Trophoblast cell (in vitro differentiated cells and primary cell): ENCODE results near the gene SLU7.

Experiments
- DNase-seq, 2 donors: peaks; one replicate each; pipeline ENCODE4 v3.0.0-alpha.2; 2016
- H2AFZ ChIP-seq: 2 replicates; pipeline ENCODE4 v1.6.1; 2013; ENCODE audit warnings: low read length, moderate library complexity, mild to moderate bottlenecking; ENCODE audit not compliant: insufficient read depth, poor library complexity
- H2AK5ac ChIP-seq: 2 replicates; pipeline ENCODE4 v1.6.1; 2013; ENCODE audit warnings: mild to moderate bottlenecking, low read length
- H2BK120ac ChIP-seq: 2 replicates; pipeline ENCODE4 v1.6.1; 2013; ENCODE audit warnings: low read length, mild to moderate bottlenecking, moderate library complexity; ENCODE audit not compliant: insufficient read depth, poor library complexity
- H2BK12ac ChIP-seq: 2 replicates; pipeline ENCODE4 v1.6.1; 2013; ENCODE audit warnings: mild to moderate bottlenecking, low read length, moderate library complexity
- H2BK5ac ChIP-seq: 2 replicates; pipeline ENCODE4 v1.6.1; 2013; ENCODE audit warnings: low read length, low read depth, moderate library complexity, mild to moderate bottlenecking; ENCODE audit not compliant: poor library complexity
- H3K14ac ChIP-seq: 2 replicates; pipeline ENCODE4 v1.6.1; 2013; ENCODE audit warnings: mild to moderate bottlenecking, low read length
- H3K18ac ChIP-seq: 2 replicates; pipeline ENCODE4 v1.6.1; 2013; ENCODE audit warnings: mild to moderate bottlenecking, low read length
- H3K23ac ChIP-seq: 2 replicates; pipeline ENCODE4 v1.6.1; 2013; ENCODE audit warnings: low read length
- H3K27ac ChIP-seq: 2 replicates; pipeline ENCODE4 v1.5.1; 2013; ENCODE audit warnings: low read depth, mild to moderate bottlenecking, inconsistent platforms, low read length, moderate library complexity
- H3K27me3 ChIP-seq: 2 replicates; pipeline ENCODE4 v1.6.1; 2013; ENCODE audit warnings: inconsistent platforms, mild to moderate bottlenecking, low read length, moderate library complexity; ENCODE audit not compliant: insufficient read depth
- H3K36me3 ChIP-seq, 2 experiments: 1 replicate in 1 of 2; 2 replicates in 1 of 2; pipeline ENCODE4 v1.6.1; 2013; ENCODE audit warnings: low read length in 2 of 2, mild to moderate bottlenecking in 2 of 2, moderate library complexity in 1 of 2; ENCODE audit not compliant: insufficient read depth in 2 of 2, control insufficient read depth in 1 of 2
- H3K4ac ChIP-seq: 2 replicates; pipeline ENCODE4 v1.6.1; 2013; ENCODE audit warnings: low read depth, mild to moderate bottlenecking, low read length, moderate library complexity
- H3K4me1 ChIP-seq, 2 experiments: 1 replicate in 1 of 2; 2 replicates in 1 of 2; pipeline ENCODE4 v1.6.1; 2013; ENCODE audit warnings: low read length in 2 of 2, mild to moderate bottlenecking in 2 of 2, moderate library complexity in 1 of 2; ENCODE audit not compliant: insufficient read depth in 2 of 2, control insufficient read depth in 1 of 2
- H3K4me2 ChIP-seq: 2 replicates; pipeline ENCODE4 v1.6.1; 2013; ENCODE audit warnings: inconsistent platforms, mild to moderate bottlenecking, low read length, moderate library complexity
- H3K4me3 ChIP-seq: 2 replicates; pipeline ENCODE4 v1.5.1; 2013; ENCODE audit warnings: mild to moderate bottlenecking, low read depth, low read length, inconsistent platforms
- H3K79me1 ChIP-seq: one replicate; pipeline ENCODE4 v1.6.1; 2013; ENCODE audit warnings: low read length
- H3K79me2 ChIP-seq: 2 replicates; pipeline ENCODE4 v1.6.1; 2013; ENCODE audit warnings: low read length, mild to moderate bottlenecking; ENCODE audit not compliant: control insufficient read depth, insufficient read depth, poor library complexity
- H3K9ac ChIP-seq: 2 replicates; pipeline ENCODE4 v1.6.1; 2013; ENCODE audit warnings: mild to moderate bottlenecking, low read length
- H3K9me3 ChIP-seq: 2 replicates; pipeline ENCODE4 v1.6.1; 2013; ENCODE audit warnings: low read depth, mild to moderate bottlenecking, control low read depth, inconsistent platforms, low read length; ENCODE audit not compliant: insufficient read depth
- H4K12ac ChIP-seq: 2 replicates; pipeline ENCODE4 v1.6.1; 2013; ENCODE audit warnings: low read depth, mild to moderate bottlenecking, low read length, moderate library complexity
- H4K8ac ChIP-seq: 2 replicates; pipeline ENCODE4 v1.6.1; 2013; ENCODE audit warnings: low read depth, mild to moderate bottlenecking, low read length, moderate library complexity
- H4K91ac ChIP-seq: one replicate; pipeline ENCODE4 v1.6.1; 2013; ENCODE audit warnings: low read depth, mild to moderate bottlenecking, low read length, moderate library complexity
- whole genome bisulfite sequencing: extraction: QIAGEN DNeasy Blood & Tissue Kit; methylation state at CpG from one replicate; pipeline ENCODE4 v1.1.7; 2013; ENCODE audit warnings: missing lambda C conversion rate; ENCODE audit not compliant: insufficient read length, insufficient coverage; ENCODE audit errors: extremely low coverage; 5-methylcytosine and 5-hydroxymethylcytosine counted together

The SLU7 gene

GRCh38 chr5:160385496-160385895, 33.4 kb downstream of the SLU7 start:
- no peak overlapping the region for H4K8ac ChIP-seq
- no peak for DNase-seq

GRCh38 chr5:160384681-160385080, 34.2 kb downstream of the SLU7 start:
- no peak overlapping the region for H2BK120ac ChIP-seq
- H4K8ac ChIP-seq, result no peak overlapping the region
- H3K4me3 ChIP-seq, result no peak overlapping the region
- no peaks in the 10 kb centered on the region for H3K27me3 ChIP-seq
- H3K36me3 ChIP-seq, result peaks cover 0 to 2% of the 10 kb centered on the region in 2 experiments
- no peak overlapping the region for H3K27ac ChIP-seq
- no peak overlapping the region for H3K9ac ChIP-seq
- no CpG with 5 or more reads among the region's 1 CpG for WGBS
- no peak for DNase-seq
- no peak overlapping the region for H3K4me2 ChIP-seq
- no peak overlapping the region for H3K4ac ChIP-seq
- no peak overlapping the region for H3K23ac ChIP-seq
- no peak overlapping the region for H2AK5ac ChIP-seq
- no peak overlapping the region for H4K91ac ChIP-seq
- H3K14ac ChIP-seq, result no peak overlapping the region
- no peak overlapping the region for H2BK5ac ChIP-seq
- no peak overlapping the region for H2BK12ac ChIP-seq
- H3K79me2 ChIP-seq, result no peaks in the 10 kb centered on the region
- H4K12ac ChIP-seq, result no peak overlapping the region
- H3K9me3 ChIP-seq, result peaks cover 3% of the 10 kb centered on the region
- H2AFZ ChIP-seq, result no peak overlapping the region
- no peak overlapping the region for H3K18ac ChIP-seq
- no peaks in the 10 kb centered on the region for H3K79me1 ChIP-seq
- H3K4me1 ChIP-seq, result no peaks in the 10 kb centered on the region

More at GRCh38 chr5:160385496-160385895, 33.4 kb downstream of the SLU7 start:
- Histone ChIP-seq H3K23ac (no peak overlapping the region), H3K4ac (no peak overlapping the region), H3K79me2 (no peaks in the 10 kb centered on the region), H3K9ac (no peak overlapping the region), H3K4me3 (no peak overlapping the region), H2AK5ac (no peak overlapping the region), H2BK120ac (no peak overlapping the region), H3K27me3 (no peaks in the 10 kb centered on the region), H3K36me3 (peaks cover 0 to 2% of the 10 kb centered on the region in 2 experiments), H3K4me1 (no peaks in the 10 kb centered on the region), H3K79me1 (no peaks in the 10 kb centered on the region), H3K27ac (no peak overlapping the region), H2BK5ac (no peak overlapping the region), H4K12ac (no peak overlapping the region), H4K91ac (no peak overlapping the region), H3K14ac (no peak overlapping the region), H3K18ac (no peak overlapping the region), H2AFZ (no peak overlapping the region), H2BK12ac (no peak overlapping the region), H3K4me2 (no peak overlapping the region), H3K9me3 (peaks cover 3% of the 10 kb centered on the region)

- no peak overlapping the region for H2BK12ac ChIP-seq
- H4K12ac ChIP-seq, result no peak overlapping the region
- no peak overlapping the region for H3K18ac ChIP-seq
- H2BK120ac ChIP-seq, result no peak overlapping the region
- H3K4ac ChIP-seq, result no peak overlapping the region
- no peak overlapping the region for H3K14ac ChIP-seq
- no peak overlapping the region for H3K23ac ChIP-seq
- DNase-seq, result no peak
- H3K27me3 ChIP-seq, result no peaks in the 10 kb centered on the region
- H2AK5ac ChIP-seq, result no peak overlapping the region
- H4K8ac ChIP-seq, result no peak overlapping the region
- no peaks in the 10 kb centered on the region for H3K79me1 ChIP-seq
- no peak overlapping the region for H3K9ac ChIP-seq
- H3K9me3 ChIP-seq, result peaks cover 3% of the 10 kb centered on the region
- no peak overlapping the region for H3K4me3 ChIP-seq
- H3K4me1 ChIP-seq, result no peaks in the 10 kb centered on the region
- no peak overlapping the region for H4K91ac ChIP-seq
- no CpG with 5 or more reads among the region's 3 CpGs for WGBS
- no peak overlapping the region for H2AFZ ChIP-seq
- H3K79me2 ChIP-seq, result no peaks in the 10 kb centered on the region
- H2BK5ac ChIP-seq, result no peak overlapping the region
- no peak overlapping the region for H3K4me2 ChIP-seq
- H3K36me3 ChIP-seq, result no peaks in the 10 kb centered on the region
- H3K27ac ChIP-seq, result no peak overlapping the region
These were observed 36.5 kb downstream of the SLU7 start for GRCh38 chr5:160382346-160382745.

GRCh38 chr5:160380041-160380440, 38.8 kb downstream of the SLU7 start:
- H4K91ac ChIP-seq, result no peak overlapping the region

More at GRCh38 chr5:160380041-160380440, 38.8 kb downstream of the SLU7 start:
- Histone ChIP-seq H3K9ac (no peak overlapping the region), H4K12ac (no peak overlapping the region), H3K4ac (no peak overlapping the region), H4K8ac (no peak overlapping the region), H3K36me3 (no peaks in the 10 kb centered on the region), H3K4me2 (no peak overlapping the region), H3K79me2 (no peaks in the 10 kb centered on the region), H2BK120ac (no peak overlapping the region), H3K18ac (no peak overlapping the region), H2BK5ac (no peak overlapping the region), H2BK12ac (no peak overlapping the region), H3K23ac (no peak overlapping the region), H3K4me1 (no peaks in the 10 kb centered on the region), H3K79me1 (no peaks in the 10 kb centered on the region), H3K27ac (no peak overlapping the region), H3K27me3 (no peaks in the 10 kb centered on the region), H2AFZ (no peak overlapping the region), H3K4me3 (no peak overlapping the region), H2AK5ac (no peak overlapping the region), H3K9me3 (no peaks in the 10 kb centered on the region), H3K14ac (no peak overlapping the region)
- no CpG with 5 or more reads among the region's 2 CpGs for WGBS
- DNase-seq, result peak; percentile 60 to 73
